NCI-H1048 (cell line): ENCODE data around the gene OR8H3.
"Not testable (repeated sequence)": the region's sequence is repeated elsewhere in the genome, so short reads cannot be mapped to it uniquely, and the experiment has no call there.

Source experiments
- DNase-seq: peaks from one replicate; lab custom pipeline; 2025; lab: John Stamatoyannopoulos, UW

OR8H3 gene

GRCh38 chr11:56122073-56122472 is at the start of gene OR8H3:
OR8H3 (plus strand) TSS chr11:56122373; CDS start chr11:56122373, 0 bp downstream.
- no peak for DNase-seq

GRCh38 chr11:56089697-56090096 is 32.5 kb upstream of the OR8H3 start:
- no peak for DNase-seq

GRCh38 chr11:56093008-56093407 is 29.2 kb upstream of the OR8H3 start, which contains the start of gene OR8I2:
OR8I2 (plus strand) TSS chr11:56093308; CDS start chr11:56093308, 0 bp downstream.
- no peak for DNase-seq

GRCh38 chr11:56103210-56103737 is 18.9 kb upstream of the OR8H3 start, which contains the start of gene OR8H2:
OR8H2 (plus strand) TSS chr11:56103687; CDS start chr11:56105043, 1,356 bp downstream.
- no peak for DNase-seq

- no peak for DNase-seq
These were observed 18.0 kb downstream of the OR8H3 start, which contains the start of gene OR8J3 for GRCh38 chr11:56140151-56140661. OR8J3 (minus strand) TSS chr11:56140201; CDS start chr11:56137718, 2,483 bp downstream.

- not testable (repeated sequence) for DNase-seq
These were observed 21.5 kb downstream of the OR8H3 start for GRCh38 chr11:56143681-56144080.

- DNase-seq, result no peak
These were observed 29.2 kb downstream of the OR8H3 start for GRCh38 chr11:56151376-56151775.

GRCh38 chr11:56152333-56152732 is 30.2 kb downstream of the OR8H3 start:
- no peak for DNase-seq

- DNase-seq, result no peak
These were observed 38.0 kb downstream of the OR8H3 start, which contains the start of gene OR8K5 for GRCh38 chr11:56160217-56160616. OR8K5 (minus strand) TSS chr11:56160317; CDS start chr11:56160317, 0 bp downstream.

GRCh38 chr11:56163804-56164203 is 41.6 kb downstream of the OR8H3 start:
- DNase-seq, result no peak

GRCh38 chr11:56172256-56172830 is 50.2 kb downstream of the OR8H3 start:
- no peak for DNase-seq
